PC-9 (cell line): ENCODE data around the gene ADGRL3. TPM values are rescaled to one million over a fixed set of nuclear protein-coding genes. Genes with fewer than 3 reads are reported as not detected.

Experiments
- BruUV-seq: library from RNA; stranded (reverse); fragments of 400-500 nt; replicated peaks from 2 replicates; lab custom pipeline; 2021; lab: Mats Ljungman, UMichigan
- CTCF ChIA-PET: fragments of 300-600 bp; sonication (Branson Sonifier 250); formaldehyde crosslinking; loops from one replicate; lab custom pipeline; 2022; ENCODE audit warnings: antibody characterized with exemption; lab: Charles Lee
- POLR2A ChIA-PET: fragments of 300-600 bp; sonication (Branson Sonifier 250); formaldehyde crosslinking; loops from one replicate; lab custom pipeline; 2022; ENCODE audit warnings: antibody characterized with exemption; ENCODE audit not compliant: unreplicated experiment; lab: Charles Lee
- DNase-seq, 2 experiments: peaks; one replicate each; pipeline versions ENCODE4 v3.0.0 to v3.0.0-alpha.2; 2015 to 2022; ENCODE audit warnings: mixed read lengths in 1 of 2
- H2AFZ ChIP-seq: fragments of 200-600 bp; sonication (generic); 2 replicates; pipeline ENCODE4 v1.8.1; 2017; ENCODE audit warnings: antibody characterized with exemption
- H3F3A ChIP-seq: fragments of 200-600 bp; sonication (generic); 2 replicates; pipeline ENCODE4 v1.8.1; 2017; ENCODE audit warnings: antibody characterized with exemption, mild to moderate bottlenecking, low read depth; ENCODE audit not compliant: insufficient read depth
- H3K27ac ChIP-seq: fragments of 200-600 bp; sonication (generic); 2 replicates; pipeline ENCODE4 v1.6.1; 2016; ENCODE audit warnings: mixed run types
- H3K27me3 ChIP-seq: fragments of 200-600 bp; sonication (generic); 2 replicates; pipeline ENCODE4 v1.6.1; 2016; ENCODE audit warnings: low read depth, mixed run types; ENCODE audit not compliant: insufficient read depth
- H3K36me3 ChIP-seq: fragments of 200-600 bp; sonication (generic); 2 replicates; pipeline ENCODE4 v1.6.1; 2016; ENCODE audit warnings: low read depth, mixed run types
- H3K4me1 ChIP-seq: fragments of 200-600 bp; sonication (generic); replicated peaks from 2 replicates; pipeline ENCODE4 v1.6.1; 2016; ENCODE audit warnings: mixed run types; ENCODE audit not compliant: insufficient read depth
- H3K4me2 ChIP-seq: fragments of 200-600 bp; sonication (generic); 2 replicates; pipeline ENCODE4 v1.6.1; 2017; ENCODE audit warnings: mixed run types
- H3K4me3 ChIP-seq: fragments of 200-600 bp; sonication (generic); 2 replicates; pipeline ENCODE4 v1.6.1; 2016; ENCODE audit warnings: mixed run types
- H3K79me2 ChIP-seq: fragments of 200-600 bp; sonication (generic); 2 replicates; pipeline ENCODE4 v1.6.1; 2017; ENCODE audit warnings: low read depth, mixed run types
- H3K9me2 ChIP-seq: fragments of 200-600 bp; sonication (generic); 2 replicates; pipeline ENCODE4 v1.8.1; 2017; ENCODE audit warnings: mild to moderate bottlenecking; ENCODE audit not compliant: insufficient read depth
- H3K9me3 ChIP-seq: fragments of 200-600 bp; sonication (generic); 2 replicates; pipeline ENCODE4 v1.8.1; 2016; ENCODE audit warnings: low read depth; ENCODE audit not compliant: insufficient read depth
- H4K20me1 ChIP-seq: fragments of 200-600 bp; sonication (generic); 2 replicates; pipeline ENCODE4 v1.8.1; 2017; ENCODE audit not compliant: insufficient read depth
- EZH2 ChIP-seq: fragments of 200-600 bp; sonication (generic); IDR thresholded peaks from 2 replicates; pipeline ENCODE4 v1.8.0; 2017; ENCODE audit warnings: antibody characterized with exemption, low read depth
- intact Hi-C: fragments of 100-400 bp; cut with micrococcal nuclease; formaldehyde crosslinking; loops from one replicate; pipeline ENCODE4 v1.10.0; 2022; ENCODE audit not compliant: unreplicated experiment
- total RNA-seq: library from RNA; stranded (reverse); gene quantifications from 2 replicates; pipeline ENCODE4 v1.2.3, GENCODE V29; 2021
- TF ChIP-seq, protein P1 (sequence below): fragments of 200-600 bp; sonication (generic); conservative IDR thresholded peaks from 2 replicates; pipeline ENCODE4 v1.6.1; 2017; ENCODE audit warnings: mixed run types, antibody characterized with exemption, mild to moderate bottlenecking, moderate library complexity

Gene ADGRL3
- total RNA-seq, 1 experiment from 2014 or later = 1.6 TPM

DNA sequence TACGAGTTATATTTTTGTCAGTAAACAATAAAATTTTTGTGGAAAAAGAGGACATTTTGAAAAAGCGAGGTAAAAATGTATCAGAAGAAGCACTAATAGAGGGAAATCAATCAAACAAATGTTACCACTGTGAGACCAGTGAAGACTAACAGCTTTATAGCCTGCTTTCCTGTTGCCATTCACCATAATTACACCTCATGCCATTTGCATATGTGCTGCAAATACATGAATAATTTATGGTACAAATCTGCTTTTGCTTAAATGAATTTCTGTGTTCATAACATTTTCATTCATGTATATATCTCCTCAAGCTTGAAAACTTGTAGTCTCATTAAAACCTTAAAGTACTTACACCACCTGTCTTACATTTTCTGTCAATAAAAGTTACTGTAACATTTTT, 830.8 kb downstream of the ADGRL3 start:
- intact Hi-C loops = no loop called here
- Histone ChIP-seq H2AFZ (no peak overlapping the region), H3K4me1 (no peaks in the 10 kb centered on the region), H3K79me2 (no peaks in the 10 kb centered on the region), H3K27ac (no peak overlapping the region), H3K36me3 (no peaks in the 10 kb centered on the region), H3K9me3 (no peaks in the 10 kb centered on the region), H3F3A (no peaks in the 10 kb centered on the region), H3K27me3 (no peaks in the 10 kb centered on the region), H4K20me1 (no peaks in the 10 kb centered on the region), H3K4me2 (no peak overlapping the region), H3K4me3 (no peak overlapping the region), H3K9me2 (no peaks in the 10 kb centered on the region)
- CTCF ChIA-PET = no interaction called here
- POLR2A ChIA-PET = no interaction called here
- TF ChIP-seq EZH2 = no peak
- TF ChIP-seq, protein P1, sequence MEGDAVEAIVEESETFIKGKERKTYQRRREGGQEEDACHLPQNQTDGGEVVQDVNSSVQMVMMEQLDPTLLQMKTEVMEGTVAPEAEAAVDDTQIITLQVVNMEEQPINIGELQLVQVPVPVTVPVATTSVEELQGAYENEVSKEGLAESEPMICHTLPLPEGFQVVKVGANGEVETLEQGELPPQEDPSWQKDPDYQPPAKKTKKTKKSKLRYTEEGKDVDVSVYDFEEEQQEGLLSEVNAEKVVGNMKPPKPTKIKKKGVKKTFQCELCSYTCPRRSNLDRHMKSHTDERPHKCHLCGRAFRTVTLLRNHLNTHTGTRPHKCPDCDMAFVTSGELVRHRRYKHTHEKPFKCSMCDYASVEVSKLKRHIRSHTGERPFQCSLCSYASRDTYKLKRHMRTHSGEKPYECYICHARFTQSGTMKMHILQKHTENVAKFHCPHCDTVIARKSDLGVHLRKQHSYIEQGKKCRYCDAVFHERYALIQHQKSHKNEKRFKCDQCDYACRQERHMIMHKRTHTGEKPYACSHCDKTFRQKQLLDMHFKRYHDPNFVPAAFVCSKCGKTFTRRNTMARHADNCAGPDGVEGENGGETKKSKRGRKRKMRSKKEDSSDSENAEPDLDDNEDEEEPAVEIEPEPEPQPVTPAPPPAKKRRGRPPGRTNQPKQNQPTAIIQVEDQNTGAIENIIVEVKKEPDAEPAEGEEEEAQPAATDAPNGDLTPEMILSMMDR = no peak
- no peak for DNase-seq
- no TSS peak for BruUV-seq

DNA sequence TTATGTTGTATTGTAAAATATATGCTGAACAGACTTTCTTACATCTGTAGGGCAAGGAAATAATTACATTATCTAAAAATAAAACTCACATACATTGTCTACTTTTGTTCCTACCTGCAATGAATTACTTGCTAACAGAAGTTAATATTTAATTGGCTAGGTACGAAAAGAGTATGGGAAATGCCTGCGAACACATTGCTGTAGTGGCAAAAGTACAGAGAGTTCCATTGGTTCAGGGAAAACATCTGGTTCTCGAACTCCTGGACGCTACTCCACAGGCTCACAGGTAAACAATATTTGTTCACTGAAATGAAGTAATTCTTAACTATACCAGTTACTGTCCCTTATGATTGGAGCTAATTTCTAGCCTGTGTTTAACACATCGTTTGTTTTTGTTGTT, 837.4 kb downstream of the ADGRL3 start:
- ChIA-PET CTCF (no interaction called here), POLR2A (no interaction called here)
- H2AFZ ChIP-seq = no peak overlapping the region
- H3K9me2 ChIP-seq = no peaks in the 10 kb centered on the region
- DNase-seq = no peak
- no peak for TF ChIP-seq EZH2
- no peaks in the 10 kb centered on the region for H3K79me2 ChIP-seq
- H3F3A ChIP-seq = no peaks in the 10 kb centered on the region
- no peaks in the 10 kb centered on the region for H3K27me3 ChIP-seq
- H3K4me3 ChIP-seq = no peak overlapping the region
- H3K27ac ChIP-seq = no peak overlapping the region
- no TSS peak for BruUV-seq
- H3K36me3 ChIP-seq = no peaks in the 10 kb centered on the region
- H3K4me1 ChIP-seq = no peaks in the 10 kb centered on the region
- H3K9me3 ChIP-seq = no peaks in the 10 kb centered on the region
- H4K20me1 ChIP-seq = no peaks in the 10 kb centered on the region
- H3K4me2 ChIP-seq = no peak overlapping the region
- intact Hi-C loops = no loop called here

DNA sequence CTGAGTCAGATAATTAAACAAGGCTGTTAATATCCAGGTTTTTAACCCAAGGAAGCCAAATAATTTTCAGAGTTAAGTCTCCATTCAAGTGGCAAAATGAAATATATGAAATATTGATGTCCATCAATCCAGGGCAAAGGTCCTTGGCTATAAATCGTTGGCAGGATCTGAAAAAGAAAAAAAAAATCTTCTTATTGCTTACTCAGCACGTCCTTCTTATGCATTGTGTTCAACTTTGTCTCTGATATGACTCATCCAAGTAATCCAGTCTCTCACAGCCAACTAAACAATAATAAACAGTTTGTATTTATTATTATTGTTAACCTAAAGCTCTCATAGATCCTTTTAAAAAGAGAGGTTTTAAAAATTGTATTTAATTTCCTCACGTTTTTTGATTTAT, 851.2 kb downstream of the ADGRL3 start:
- Histone ChIP-seq H3K79me2 (no peaks in the 10 kb centered on the region), H3F3A (no peaks in the 10 kb centered on the region), H4K20me1 (no peaks in the 10 kb centered on the region), H3K36me3 (no peaks in the 10 kb centered on the region), H2AFZ (no peak overlapping the region), H3K4me3 (no peak overlapping the region), H3K27me3 (no peaks in the 10 kb centered on the region), H3K4me1 (no peaks in the 10 kb centered on the region), H3K27ac (no peak overlapping the region), H3K9me3 (no peaks in the 10 kb centered on the region), H3K9me2 (no peaks in the 10 kb centered on the region), H3K4me2 (no peak overlapping the region)
- BruUV-seq = no TSS peak
- intact Hi-C loops = no loop called here
- TF ChIP-seq, protein P1 = no peak
- no peak for TF ChIP-seq EZH2
- DNase-seq = no peak
- POLR2A ChIA-PET = interaction anchor here (0.7 kb wide), 1 partner anchor 583 kb away, joined by 3 read pairs; no protein-coding TSS in a partner anchor
- CTCF ChIA-PET = no interaction called here

DNA sequence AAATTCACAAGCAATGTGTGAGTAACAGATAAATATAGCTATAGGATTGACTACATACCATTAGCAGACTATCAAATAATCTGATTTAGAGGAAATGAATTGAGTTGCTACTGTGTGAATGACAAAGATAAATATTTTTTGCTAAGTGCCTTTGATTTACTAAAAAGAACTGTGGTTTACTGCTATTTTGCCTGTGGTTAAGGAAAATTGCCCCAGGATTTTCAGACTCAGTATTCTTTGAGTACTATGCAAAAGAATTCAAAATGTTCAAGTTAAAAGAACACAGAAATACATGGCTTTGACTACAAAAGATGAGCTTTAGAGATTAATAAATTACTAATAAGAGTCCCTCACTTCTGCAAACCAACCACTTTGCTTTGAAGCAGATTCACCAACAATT, 853.8 kb downstream of the ADGRL3 start:
- Histone ChIP-seq H3K9me3 (no peaks in the 10 kb centered on the region), H4K20me1 (no peaks in the 10 kb centered on the region), H3K27me3 (no peaks in the 10 kb centered on the region), H3K4me3 (no peak overlapping the region), H3K36me3 (no peaks in the 10 kb centered on the region), H3K79me2 (no peaks in the 10 kb centered on the region), H3K4me1 (no peaks in the 10 kb centered on the region), H2AFZ (no peak overlapping the region), H3K4me2 (no peak overlapping the region), H3K9me2 (no peaks in the 10 kb centered on the region), H3F3A (no peaks in the 10 kb centered on the region), H3K27ac (no peak overlapping the region)
- no TSS peak for BruUV-seq
- ChIA-PET POLR2A (no interaction called here), CTCF (no interaction called here)
- no peak for DNase-seq
- TF ChIP-seq, protein P1 = no peak
- no peak for TF ChIP-seq EZH2
- intact Hi-C loops = no loop called here
